Right lobe of liver (tissue), 4 donors: ENCODE measurements around the gene ITPKB.

ENCODE experiments used
- CTCF ChIP-seq, 4 donors: fragments of 200-600 bp in 3 of 4; fragments of 450-650 bp in 1 of 4; IDR thresholded peaks; one replicate each; pipeline versions ENCODE4 v1.5.1 to v1.8.0; 2016 to 2022; ENCODE audit warnings: antibody characterized with exemption in 4 of 4, mild to moderate bottlenecking in 2 of 4
- POLR2A ChIP-seq: fragments of 450-650 bp; IDR thresholded peaks from one replicate; pipeline ENCODE4 v1.6.1; 2017; ENCODE audit warnings: antibody characterized with exemption, mild to moderate bottlenecking
- donor health status: DM: no; HTN: no; CAD: no.
- donor health status: DM: no; HTN: no; CAD: no.
- donor health status: DM: no; HTN: yes; CAD: no.

- TF ChIP-seq CTCF (IDR thresholded peaks at IDR 0.05) (no peak), POLR2A (no peak)
These were observed 87.9 kb downstream of the ITPKB start for GRCh38 chr1:226651041-226651731.
